Measurements from ENCODE around the gene CRACR2B.

Gene CRACR2B

DNA sequence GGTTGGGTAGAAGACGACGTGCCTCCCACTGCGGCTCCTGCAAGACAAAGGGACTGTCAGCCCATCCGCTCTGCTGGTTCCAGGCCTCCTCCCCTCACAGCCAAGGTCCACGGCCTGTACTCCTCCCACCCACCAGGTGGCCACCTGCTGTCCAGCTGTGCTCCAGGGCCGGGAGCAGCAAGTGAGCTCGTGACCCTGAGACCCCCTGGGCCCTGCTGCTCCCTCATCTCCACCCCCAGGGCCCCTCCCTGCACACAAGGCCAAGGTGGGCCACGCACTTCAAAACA lies 42.4 kb downstream of the CRACR2B start:
- no peak for ATAC-seq

- no peak for ATAC-seq
Measured at GRCh38 chr11:870418-870817, 42.7 kb downstream of the CRACR2B start.

DNA sequence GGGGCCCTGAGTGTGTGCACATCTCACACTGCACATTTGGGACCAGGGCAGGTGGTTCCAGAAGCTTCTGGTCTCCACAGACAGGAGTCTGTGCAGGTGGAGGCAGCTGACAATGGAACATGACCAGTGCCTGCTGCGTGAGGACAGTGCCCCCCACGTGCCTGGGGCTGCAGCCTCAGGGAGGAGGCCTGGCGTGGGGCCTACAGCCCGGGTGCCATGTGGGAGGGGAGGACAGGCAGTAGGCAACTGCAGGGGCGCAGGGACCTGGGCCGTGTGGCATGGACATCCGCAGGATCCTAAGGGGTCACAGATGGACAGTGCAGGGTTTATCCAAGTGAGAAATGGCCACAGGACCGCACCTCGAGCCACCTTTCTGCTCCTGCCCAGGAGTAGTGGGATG lies 43.8 kb downstream of the CRACR2B start:
- no peak for ATAC-seq

- no peak for ATAC-seq
Measured at GRCh38 chr11:872799-873198, 45.1 kb downstream of the CRACR2B start.

- ATAC-seq: no peak
Measured at GRCh38 chr11:873706-874105, 46.0 kb downstream of the CRACR2B start.

DNA sequence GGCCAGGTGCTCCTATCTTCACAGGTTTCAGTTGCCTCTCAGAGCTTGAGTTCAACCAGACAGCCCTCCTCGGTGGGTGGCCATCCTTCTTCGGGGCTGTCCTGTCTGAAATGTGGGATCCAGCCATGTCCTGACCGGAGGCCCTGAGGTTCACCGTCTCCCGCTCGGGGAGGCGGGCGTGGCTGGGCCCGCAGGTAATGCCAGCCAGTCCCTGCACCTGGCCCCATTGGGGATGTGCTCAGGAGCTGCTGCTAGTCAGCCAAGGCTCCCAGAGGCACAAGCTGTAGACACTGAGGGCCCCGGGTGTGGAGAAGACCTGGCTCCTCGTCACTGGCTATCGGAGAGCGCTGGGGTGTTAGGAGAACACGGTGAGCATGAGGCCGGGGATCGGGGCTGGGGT lies 47.5 kb downstream of the CRACR2B start:
- no peak for ATAC-seq

- no peak for ATAC-seq
Measured at GRCh38 chr11:875769-876301, 48.1 kb downstream of the CRACR2B start.

DNA sequence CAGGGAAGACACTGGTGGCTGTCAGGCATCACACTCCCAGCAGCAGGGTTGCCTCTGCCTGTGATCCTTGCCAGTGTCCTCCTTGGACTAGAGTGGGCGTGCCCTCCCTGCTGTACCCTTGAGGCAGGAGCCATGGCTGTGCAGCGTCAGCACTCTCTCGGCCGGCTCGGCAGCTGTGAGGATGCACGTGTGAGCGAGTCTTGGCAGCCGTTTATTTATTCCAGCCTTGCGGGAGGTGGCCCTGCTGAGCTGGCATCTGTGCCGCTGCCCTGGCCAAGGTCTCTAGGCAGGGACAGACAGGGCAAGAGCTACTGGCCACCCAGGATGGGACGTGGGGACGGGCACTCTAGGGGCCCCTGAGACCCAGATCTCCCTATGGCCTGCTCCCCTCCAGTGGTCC lies 48.8 kb downstream of the CRACR2B start:
- no peak for ATAC-seq

GRCh38 chr11:877565-877964 lies 49.8 kb downstream of the CRACR2B start:
- ATAC-seq: peak in 1 of 2 donors; percentile 17

- no peak for ATAC-seq
Measured at GRCh38 chr11:880447-880846, 52.7 kb downstream of the CRACR2B start.
